Measurements from ENCODE around the gene MTAP. TPM values are rescaled to one million over a fixed set of nuclear protein-coding genes. Genes with fewer than 3 reads are reported as not detected.

Gene MTAP
- total RNA-seq, 4 donors from 2014 or later = 3.6 to 65.8 (median 39.4) TPM

DNA sequence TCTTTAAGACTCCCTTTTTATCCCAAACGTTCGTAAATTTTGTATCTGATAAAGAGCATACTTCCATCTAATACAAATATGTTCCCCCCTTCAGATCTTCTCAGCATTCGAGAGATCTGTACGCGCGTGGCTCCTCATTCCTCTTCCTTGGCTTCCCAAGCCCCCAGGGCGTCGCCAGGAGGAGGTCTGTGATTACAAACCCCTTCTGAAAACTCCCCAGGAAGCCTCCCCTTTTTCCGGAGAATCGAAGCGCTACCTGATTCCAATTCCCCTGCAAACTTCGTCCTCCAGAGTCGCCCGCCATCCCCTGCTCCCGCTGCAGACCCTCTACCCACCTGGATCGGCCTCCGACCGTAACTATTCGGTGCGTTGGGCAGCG lies 171.9 kb downstream of the MTAP start:
- peaks cover 24 to 98% of the 10 kb centered on the region in 2 donors for H3K27me3 ChIP-seq

DNA sequence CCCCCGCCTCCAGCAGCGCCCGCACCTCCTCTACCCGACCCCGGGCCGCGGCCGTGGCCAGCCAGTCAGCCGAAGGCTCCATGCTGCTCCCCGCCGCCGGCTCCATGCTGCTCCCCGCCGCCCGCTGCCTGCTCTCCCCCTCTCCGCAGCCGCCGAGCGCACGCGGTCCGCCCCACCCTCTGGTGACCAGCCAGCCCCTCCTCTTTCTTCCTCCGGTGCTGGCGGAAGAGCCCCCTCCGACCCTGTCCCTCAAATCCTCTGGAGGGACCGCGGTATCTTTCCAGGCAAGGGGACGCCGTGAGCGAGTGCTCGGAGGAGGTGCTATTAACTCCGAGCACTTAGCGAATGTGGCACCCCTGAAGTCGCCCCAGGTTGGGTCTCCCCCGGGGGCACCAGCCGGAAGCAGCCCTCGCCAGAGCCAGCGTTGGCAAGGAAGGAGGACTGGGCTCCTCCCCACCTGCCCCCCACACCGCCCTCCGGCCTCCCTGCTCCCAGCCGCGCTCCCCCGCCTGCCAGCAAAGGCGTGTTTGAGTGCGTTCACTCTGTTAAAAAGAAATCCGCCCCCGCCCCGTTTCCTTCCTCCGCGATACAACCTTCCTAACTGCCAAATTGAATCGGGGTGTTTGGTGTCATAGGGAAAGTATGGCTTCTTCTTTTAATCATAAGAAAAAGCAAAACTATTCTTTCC lies 172.4 kb downstream of the MTAP start:
- DNase-seq = no peak

More for the DNA sequence above, 171.9 kb downstream of the MTAP start:
- no peak for DNase-seq
- peak overlapping the region in 1 of 2 donors; percentile 31 for H3K4me3 ChIP-seq
- peaks cover 0 to 3% of the 10 kb centered on the region in 2 donors for H3K9me3 ChIP-seq
- no peaks in the 10 kb centered on the region for H3K36me3 ChIP-seq
- TF ChIP-seq POLR2A (IDR thresholded peaks at IDR 0.05) = no peak
- TF ChIP-seq, protein P1, sequence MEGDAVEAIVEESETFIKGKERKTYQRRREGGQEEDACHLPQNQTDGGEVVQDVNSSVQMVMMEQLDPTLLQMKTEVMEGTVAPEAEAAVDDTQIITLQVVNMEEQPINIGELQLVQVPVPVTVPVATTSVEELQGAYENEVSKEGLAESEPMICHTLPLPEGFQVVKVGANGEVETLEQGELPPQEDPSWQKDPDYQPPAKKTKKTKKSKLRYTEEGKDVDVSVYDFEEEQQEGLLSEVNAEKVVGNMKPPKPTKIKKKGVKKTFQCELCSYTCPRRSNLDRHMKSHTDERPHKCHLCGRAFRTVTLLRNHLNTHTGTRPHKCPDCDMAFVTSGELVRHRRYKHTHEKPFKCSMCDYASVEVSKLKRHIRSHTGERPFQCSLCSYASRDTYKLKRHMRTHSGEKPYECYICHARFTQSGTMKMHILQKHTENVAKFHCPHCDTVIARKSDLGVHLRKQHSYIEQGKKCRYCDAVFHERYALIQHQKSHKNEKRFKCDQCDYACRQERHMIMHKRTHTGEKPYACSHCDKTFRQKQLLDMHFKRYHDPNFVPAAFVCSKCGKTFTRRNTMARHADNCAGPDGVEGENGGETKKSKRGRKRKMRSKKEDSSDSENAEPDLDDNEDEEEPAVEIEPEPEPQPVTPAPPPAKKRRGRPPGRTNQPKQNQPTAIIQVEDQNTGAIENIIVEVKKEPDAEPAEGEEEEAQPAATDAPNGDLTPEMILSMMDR (IDR thresholded peaks at IDR 0.05) = no peak
- intact Hi-C loops (cut with DNase I; ENCODE audit: low total_unique reads) = no loop called here
- H3K4me1 ChIP-seq = peaks cover 0 to 12% of the 10 kb centered on the region in 2 donors
- H3K27ac ChIP-seq = no peak overlapping the region

DNA sequence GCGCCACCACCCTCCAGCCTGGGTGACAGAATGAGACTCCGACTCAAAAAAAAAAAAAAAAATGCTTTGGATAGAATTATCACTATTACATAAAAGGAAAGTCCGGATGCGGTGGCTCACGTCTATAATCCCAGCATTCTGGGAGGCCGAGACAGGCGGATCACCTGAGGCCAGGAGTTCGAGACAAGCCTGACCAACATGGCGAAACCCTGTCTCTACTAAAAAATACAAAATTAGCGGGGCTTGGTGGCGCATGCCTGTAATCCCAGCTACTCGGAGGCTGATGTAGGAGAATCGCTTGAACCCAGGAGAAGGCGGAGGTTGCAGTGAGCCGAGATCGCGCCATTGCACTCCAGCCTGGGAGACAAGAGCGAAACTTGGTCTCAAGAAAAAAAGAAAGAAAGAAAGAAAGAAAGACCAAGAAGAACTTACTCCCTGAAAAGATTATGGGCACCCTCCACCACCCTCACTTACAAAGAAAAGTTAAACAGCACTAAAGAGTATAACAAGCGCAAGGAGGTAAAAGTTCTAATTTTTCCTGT lies 174.0 kb downstream of the MTAP start:
- intact Hi-C loops (cut with DNase I; ENCODE audit: low total_unique reads) = no loop called here
- peaks cover 17 to 84% of the 10 kb centered on the region in 2 donors for H3K27me3 ChIP-seq
- H3K4me1 ChIP-seq = peaks cover 0 to 12% of the 10 kb centered on the region in 2 donors
- H3K9me3 ChIP-seq = peaks cover 0 to 3% of the 10 kb centered on the region in 2 donors
- H3K4me3 ChIP-seq = no peak overlapping the region
- no peak overlapping the region for H3K27ac ChIP-seq
- no peaks in the 10 kb centered on the region for H3K36me3 ChIP-seq
- no peak for TF ChIP-seq POLR2A (IDR thresholded peaks at IDR 0.05)
- TF ChIP-seq, protein P1 (IDR thresholded peaks at IDR 0.05) = no peak
- no peak for DNase-seq

More for the DNA sequence above, 172.4 kb downstream of the MTAP start:
- Histone ChIP-seq H3K9me3 (peaks cover 0 to 3% of the 10 kb centered on the region in 2 donors), H3K36me3 (no peaks in the 10 kb centered on the region), H3K4me3 (peak overlapping the region in 1 of 2 donors; percentile 31), H3K27me3 (peaks cover 21 to 96% of the 10 kb centered on the region in 2 donors), H3K4me1 (peaks cover 0 to 12% of the 10 kb centered on the region in 2 donors), H3K27ac (no peak overlapping the region)
- TF ChIP-seq POLR2A (IDR thresholded peaks at IDR 0.05) = no peak
- TF ChIP-seq, protein P1 (IDR thresholded peaks at IDR 0.05) = no peak
- intact Hi-C loops (cut with DNase I; ENCODE audit: low total_unique reads) = no loop called here

DNA sequence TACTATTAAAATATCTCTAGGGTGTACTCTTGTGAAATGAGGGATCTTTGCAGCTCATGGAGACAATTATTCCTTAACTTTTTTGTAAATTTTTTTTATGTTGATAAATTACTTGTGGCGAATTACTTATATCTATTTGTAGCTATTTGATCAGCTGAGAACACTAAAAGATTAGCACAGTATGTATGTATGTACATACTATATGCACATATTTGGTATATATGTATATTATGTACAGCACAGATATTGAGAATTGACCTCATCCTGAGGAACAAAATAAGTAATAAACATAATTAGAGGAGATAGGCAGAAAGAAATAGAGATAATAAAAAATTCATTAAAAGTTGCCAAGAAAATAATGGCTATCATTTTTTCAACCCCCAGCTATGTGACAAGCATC lies 180.0 kb downstream of the MTAP start:
- H3K36me3 ChIP-seq = no peaks in the 10 kb centered on the region
- no peak overlapping the region for H3K4me3 ChIP-seq
- peaks cover 0 to 74% of the 10 kb centered on the region in 2 donors for H3K27me3 ChIP-seq
- DNase-seq = no peak
- TF ChIP-seq, protein P1 (IDR thresholded peaks at IDR 0.05) = no peak
- TF ChIP-seq POLR2A (IDR thresholded peaks at IDR 0.05) = no peak
- H3K27ac ChIP-seq = no peak overlapping the region
- H3K4me1 ChIP-seq = no peaks in the 10 kb centered on the region
- intact Hi-C loops (cut with DNase I; ENCODE audit: low total_unique reads) = no loop called here
- no peaks in the 10 kb centered on the region for H3K9me3 ChIP-seq

DNA sequence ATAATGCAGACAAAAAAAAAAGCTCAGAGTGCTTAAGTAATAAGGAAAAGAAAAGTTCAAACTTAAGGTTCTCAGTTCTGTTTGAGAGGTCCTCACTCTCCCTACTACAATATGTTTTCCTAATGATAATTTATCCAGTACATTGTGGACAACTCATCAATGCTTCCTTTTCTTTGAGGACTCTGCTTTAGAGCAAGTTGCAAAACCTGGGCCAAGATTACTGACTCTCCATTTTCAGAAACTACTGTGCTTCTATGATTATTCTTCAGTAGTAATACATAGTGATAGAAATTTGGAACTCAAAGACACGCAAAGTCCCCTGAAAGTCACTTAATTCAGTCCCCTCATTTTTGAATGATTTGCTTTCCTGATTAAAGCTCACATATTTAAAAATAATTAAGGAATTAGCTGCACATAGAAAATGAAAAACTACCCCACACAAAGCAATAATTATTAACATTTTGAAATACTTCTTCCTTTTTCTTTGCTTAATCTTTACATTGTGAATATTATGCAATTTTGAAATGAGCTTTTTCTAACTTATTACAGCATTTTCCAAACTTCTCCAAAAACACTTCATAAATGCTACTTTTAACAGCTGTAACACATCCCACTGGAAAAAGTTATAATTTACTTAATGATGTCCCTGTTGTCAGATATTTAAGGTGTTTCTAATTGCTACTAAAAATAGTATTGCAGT lies 180.6 kb downstream of the MTAP start:
- Histone ChIP-seq H3K36me3 (no peaks in the 10 kb centered on the region), H3K9me3 (no peaks in the 10 kb centered on the region), H3K4me1 (no peaks in the 10 kb centered on the region), H3K27me3 (peaks cover 0 to 74% of the 10 kb centered on the region in 2 donors), H3K27ac (no peak overlapping the region), H3K4me3 (no peak overlapping the region)
- TF ChIP-seq, protein P1 (IDR thresholded peaks at IDR 0.05) = no peak
- no peak for TF ChIP-seq POLR2A (IDR thresholded peaks at IDR 0.05)
- no peak for DNase-seq
- intact Hi-C loops (cut with DNase I; ENCODE audit: low total_unique reads) = no loop called here
